HL-60 (cell line): ENCODE measurements around the gene NCKIPSD.

Source experiments
- DNase-seq, 2 experiments: peaks; one replicate each; pipeline ENCODE4 v3.0.0-alpha.2; 2010 to 2020; ENCODE audit warnings: low read depth in 1 of 2, low spot score in 1 of 2
- H3K27ac ChIP-seq: fragments of 250-450 bp; sonication (Bioruptor Pico); replicated peaks from 2 replicates; pipeline ENCODE4 v1.5.1; 2020; ENCODE audit warnings: mild to moderate bottlenecking, moderate library complexity
- H3K27me3 ChIP-seq: fragments of 250-450 bp; sonication (Bioruptor Pico); 2 replicates; pipeline ENCODE4 v1.5.1; 2021; ENCODE audit warnings: mild to moderate bottlenecking, moderate library complexity; ENCODE audit not compliant: insufficient read depth, poor library complexity, severe bottlenecking
- H3K4me3 ChIP-seq: replicated peaks from 2 replicates; pipeline ENCODE4 v1.5.1; 2011; ENCODE audit warnings: mild to moderate bottlenecking, control low read depth, low read length; ENCODE audit not compliant: insufficient read depth
- GABPA ChIP-seq: IDR thresholded peaks from 2 replicates; pipeline ENCODE4 v1.6.1; 2012; ENCODE audit warnings: low read depth
- POLR2AphosphoS5 ChIP-seq: IDR thresholded peaks from 2 replicates; pipeline ENCODE4 v1.6.1; 2012; ENCODE audit warnings: low read depth
- SPI1 ChIP-seq: IDR thresholded peaks from 2 replicates; pipeline ENCODE4 v1.6.1; 2012; ENCODE audit warnings: low read depth, mild to moderate bottlenecking, borderline replicate concordance
- TF ChIP-seq, protein P1 (sequence below): IDR thresholded peaks from one replicate; pipeline ENCODE4 v1.5.1; 2011; ENCODE audit warnings: low read length, control low read depth, inconsistent platforms; ENCODE audit not compliant: insufficient read depth
- TF ChIP-seq, protein P2 (sequence below): IDR thresholded peaks from 2 replicates; pipeline ENCODE4 v1.6.1; 2012; ENCODE audit warnings: low read depth; ENCODE audit not compliant: insufficient replicate concordance

Gene NCKIPSD

DNA sequence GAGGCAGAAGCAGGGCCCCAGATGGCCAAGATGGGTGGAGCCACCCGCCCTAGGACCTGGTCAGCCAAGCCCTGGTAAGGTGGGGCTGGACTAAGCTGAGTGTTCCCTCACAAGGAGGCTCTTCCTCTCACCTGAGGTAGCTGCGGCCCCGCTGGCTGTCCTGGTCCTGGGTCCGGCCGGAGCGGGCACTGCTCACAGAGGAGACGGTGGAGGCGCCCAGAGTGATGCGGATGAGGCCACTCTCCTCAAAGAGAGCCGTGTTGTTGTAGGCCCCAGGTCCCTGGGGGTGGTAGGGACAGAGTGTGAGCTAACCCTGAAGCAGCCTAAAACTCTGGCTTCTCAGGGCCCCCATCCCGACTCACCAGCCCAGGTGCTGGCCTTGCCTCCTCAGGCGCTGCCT, 43.1 kb downstream of the NCKIPSD start:
- Histone ChIP-seq H3K27ac (no peak overlapping the region), H3K4me3 (no peak overlapping the region), H3K27me3 (no peaks in the 10 kb centered on the region)
- TF ChIP-seq, protein P1, sequence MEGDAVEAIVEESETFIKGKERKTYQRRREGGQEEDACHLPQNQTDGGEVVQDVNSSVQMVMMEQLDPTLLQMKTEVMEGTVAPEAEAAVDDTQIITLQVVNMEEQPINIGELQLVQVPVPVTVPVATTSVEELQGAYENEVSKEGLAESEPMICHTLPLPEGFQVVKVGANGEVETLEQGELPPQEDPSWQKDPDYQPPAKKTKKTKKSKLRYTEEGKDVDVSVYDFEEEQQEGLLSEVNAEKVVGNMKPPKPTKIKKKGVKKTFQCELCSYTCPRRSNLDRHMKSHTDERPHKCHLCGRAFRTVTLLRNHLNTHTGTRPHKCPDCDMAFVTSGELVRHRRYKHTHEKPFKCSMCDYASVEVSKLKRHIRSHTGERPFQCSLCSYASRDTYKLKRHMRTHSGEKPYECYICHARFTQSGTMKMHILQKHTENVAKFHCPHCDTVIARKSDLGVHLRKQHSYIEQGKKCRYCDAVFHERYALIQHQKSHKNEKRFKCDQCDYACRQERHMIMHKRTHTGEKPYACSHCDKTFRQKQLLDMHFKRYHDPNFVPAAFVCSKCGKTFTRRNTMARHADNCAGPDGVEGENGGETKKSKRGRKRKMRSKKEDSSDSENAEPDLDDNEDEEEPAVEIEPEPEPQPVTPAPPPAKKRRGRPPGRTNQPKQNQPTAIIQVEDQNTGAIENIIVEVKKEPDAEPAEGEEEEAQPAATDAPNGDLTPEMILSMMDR, result no peak
- TF ChIP-seq SPI1 (no peak), POLR2AphosphoS5 (no peak), GABPA (no peak)
- TF ChIP-seq, protein P2, sequence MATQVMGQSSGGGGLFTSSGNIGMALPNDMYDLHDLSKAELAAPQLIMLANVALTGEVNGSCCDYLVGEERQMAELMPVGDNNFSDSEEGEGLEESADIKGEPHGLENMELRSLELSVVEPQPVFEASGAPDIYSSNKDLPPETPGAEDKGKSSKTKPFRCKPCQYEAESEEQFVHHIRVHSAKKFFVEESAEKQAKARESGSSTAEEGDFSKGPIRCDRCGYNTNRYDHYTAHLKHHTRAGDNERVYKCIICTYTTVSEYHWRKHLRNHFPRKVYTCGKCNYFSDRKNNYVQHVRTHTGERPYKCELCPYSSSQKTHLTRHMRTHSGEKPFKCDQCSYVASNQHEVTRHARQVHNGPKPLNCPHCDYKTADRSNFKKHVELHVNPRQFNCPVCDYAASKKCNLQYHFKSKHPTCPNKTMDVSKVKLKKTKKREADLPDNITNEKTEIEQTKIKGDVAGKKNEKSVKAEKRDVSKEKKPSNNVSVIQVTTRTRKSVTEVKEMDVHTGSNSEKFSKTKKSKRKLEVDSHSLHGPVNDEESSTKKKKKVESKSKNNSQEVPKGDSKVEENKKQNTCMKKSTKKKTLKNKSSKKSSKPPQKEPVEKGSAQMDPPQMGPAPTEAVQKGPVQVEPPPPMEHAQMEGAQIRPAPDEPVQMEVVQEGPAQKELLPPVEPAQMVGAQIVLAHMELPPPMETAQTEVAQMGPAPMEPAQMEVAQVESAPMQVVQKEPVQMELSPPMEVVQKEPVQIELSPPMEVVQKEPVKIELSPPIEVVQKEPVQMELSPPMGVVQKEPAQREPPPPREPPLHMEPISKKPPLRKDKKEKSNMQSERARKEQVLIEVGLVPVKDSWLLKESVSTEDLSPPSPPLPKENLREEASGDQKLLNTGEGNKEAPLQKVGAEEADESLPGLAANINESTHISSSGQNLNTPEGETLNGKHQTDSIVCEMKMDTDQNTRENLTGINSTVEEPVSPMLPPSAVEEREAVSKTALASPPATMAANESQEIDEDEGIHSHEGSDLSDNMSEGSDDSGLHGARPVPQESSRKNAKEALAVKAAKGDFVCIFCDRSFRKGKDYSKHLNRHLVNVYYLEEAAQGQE, result no peak
- no peak for DNase-seq

GRCh38 chr3:48641396-48641795, 44.3 kb downstream of the NCKIPSD start:
- TF ChIP-seq GABPA, result no peak
- TF ChIP-seq POLR2AphosphoS5, result no peak
- Histone ChIP-seq H3K27ac (no peak overlapping the region), H3K27me3 (no peaks in the 10 kb centered on the region), H3K4me3 (no peak overlapping the region)
- no peak for DNase-seq

GRCh38 chr3:48639944-48640606, 45.6 kb downstream of the NCKIPSD start:
- no peak overlapping the region for H3K4me3 ChIP-seq
- DNase-seq, result no peak
- TF ChIP-seq, protein P1, result no peak
- no peak for TF ChIP-seq SPI1
- TF ChIP-seq POLR2AphosphoS5, result no peak
- TF ChIP-seq, protein P2, result no peak
- TF ChIP-seq GABPA, result no peak
- no peak overlapping the region for H3K27ac ChIP-seq
- H3K27me3 ChIP-seq, result no peaks in the 10 kb centered on the region

- Histone ChIP-seq H3K4me3 (no peak overlapping the region), H3K27me3 (no peaks in the 10 kb centered on the region), H3K27ac (no peak overlapping the region)
- no peak for DNase-seq
- TF ChIP-seq, protein P2, result no peak
- no peak for TF ChIP-seq SPI1
- TF ChIP-seq, protein P1, result no peak
- no peak for TF ChIP-seq POLR2AphosphoS5
- TF ChIP-seq GABPA, result no peak
These were observed 48.4 kb downstream of the NCKIPSD start for GRCh38 chr3:48637305-48637704.
